T-helper 1 cell treated with Interleukin-12 subunit alpha and Interleukin-12 subunit beta and Interleukin-4 antibody, amounts not matched to agents 30 ng/mL and 1 ng/mL, for 36 hours (primary cell): ENCODE data around the gene POM121L2. TPM values are rescaled to one million over a fixed set of nuclear protein-coding genes. Genes with fewer than 3 reads are reported as not detected.

Experiments used
- intact Hi-C: fragments of 100-400 bp; cut with micrococcal nuclease; formaldehyde crosslinking; loops from one replicate; pipeline ENCODE4 v1.15.1; 2024
- total RNA-seq: library from RNA; stranded (reverse); gene quantifications from 2 replicates; pipeline ENCODE4 v1.2.3, GENCODE V29; 2022

Gene POM121L2
- not detected in 2 replicates for total RNA-seq

- intact Hi-C loops, result loop anchor here (1.0 to 2.0 kb wide), 9 partner anchors 124 to 590 kb away; no protein-coding TSS in a partner anchor
These were observed at the start of gene POM121L2 for GRCh38 chr6:27312146-27312949. Gene POM121L2, minus strand, starts transcription at chr6:27312273. Its CDS starts 103 bp downstream, at chr6:27312170.

DNA sequence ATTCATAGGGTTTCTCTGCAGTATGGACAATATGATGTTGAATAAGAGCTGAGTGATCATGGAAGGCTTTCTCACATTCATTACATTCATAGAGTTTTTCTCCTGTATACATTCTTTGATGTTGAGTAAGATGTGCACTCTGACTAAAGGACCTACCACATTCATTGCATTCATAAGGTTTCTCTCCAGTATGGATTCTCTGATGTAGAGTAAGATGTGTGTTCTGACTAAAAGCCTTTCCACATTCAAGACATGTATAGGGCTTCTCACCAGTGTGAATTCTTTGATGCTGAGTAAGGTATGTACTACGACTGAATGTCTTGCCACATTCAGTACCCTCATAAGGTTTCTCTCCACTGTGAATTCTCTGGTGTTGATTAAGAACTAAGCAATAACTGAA lies 47.2 kb upstream of the POM121L2 start:
- intact Hi-C loops, result no loop called here

GRCh38 chr6:27358786-27359185 lies 46.7 kb upstream of the POM121L2 start:
- intact Hi-C loops, result no loop called here

GRCh38 chr6:27352850-27353249 lies 40.8 kb upstream of the POM121L2 start:
- intact Hi-C loops, result no loop called here

- intact Hi-C loops, result no loop called here
These were observed 22.1 kb upstream of the POM121L2 start for GRCh38 chr6:27334141-27334540.

DNA sequence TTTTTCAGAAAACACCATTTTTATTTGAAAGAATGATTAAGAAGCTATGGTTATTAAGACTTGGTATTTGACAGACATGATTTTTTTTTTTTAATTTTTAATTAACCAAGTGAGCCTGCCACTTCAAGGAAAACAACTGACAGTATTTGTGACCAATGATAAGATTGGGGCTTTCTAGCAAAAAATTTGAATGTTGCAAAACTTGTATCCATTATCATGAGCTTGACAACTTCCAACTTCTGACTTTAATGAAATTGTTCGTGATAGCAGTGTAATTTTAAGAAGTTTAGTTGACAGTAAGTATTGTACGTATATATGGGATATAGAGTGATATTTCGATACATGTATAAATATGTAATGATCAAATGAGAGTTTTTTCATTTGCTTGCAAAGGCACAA lies 21.6 kb upstream of the POM121L2 start:
- intact Hi-C loops, result no loop called here

- intact Hi-C loops, result no loop called here
These were observed 20.9 kb upstream of the POM121L2 start for GRCh38 chr6:27332692-27333641.

DNA sequence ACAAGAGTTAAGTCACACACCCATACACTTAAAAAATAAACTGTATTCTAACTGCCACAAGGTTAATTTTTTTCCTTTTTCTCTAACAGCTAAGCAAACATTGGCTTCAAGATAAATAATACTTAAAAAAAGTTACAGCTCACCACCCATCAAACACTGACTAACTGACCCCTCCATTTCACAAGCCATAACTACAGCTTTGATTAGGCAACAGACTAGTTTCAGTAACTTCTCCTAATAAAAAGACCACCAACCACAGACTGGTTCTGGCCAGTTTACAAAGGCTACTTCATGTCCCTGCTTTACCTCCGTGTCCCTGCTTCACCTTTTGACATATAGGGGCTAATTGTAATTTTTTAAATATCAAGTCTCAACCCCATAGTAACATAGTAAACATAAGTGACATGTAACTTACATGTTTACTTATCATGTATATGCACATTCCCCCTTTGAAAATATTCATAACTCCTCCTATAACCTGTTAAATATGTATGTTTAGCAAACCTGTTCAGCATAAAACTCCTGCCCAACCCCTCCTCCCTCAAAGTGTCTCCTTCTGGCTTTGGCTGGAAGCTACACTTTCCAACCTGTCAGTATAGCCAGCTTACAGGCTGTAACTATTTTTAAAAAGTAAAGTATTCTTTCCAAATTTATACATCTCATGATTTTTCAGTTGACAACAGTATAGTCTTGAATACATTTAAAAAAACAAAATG lies 15.1 kb upstream of the POM121L2 start:
- intact Hi-C loops, result no loop called here

DNA sequence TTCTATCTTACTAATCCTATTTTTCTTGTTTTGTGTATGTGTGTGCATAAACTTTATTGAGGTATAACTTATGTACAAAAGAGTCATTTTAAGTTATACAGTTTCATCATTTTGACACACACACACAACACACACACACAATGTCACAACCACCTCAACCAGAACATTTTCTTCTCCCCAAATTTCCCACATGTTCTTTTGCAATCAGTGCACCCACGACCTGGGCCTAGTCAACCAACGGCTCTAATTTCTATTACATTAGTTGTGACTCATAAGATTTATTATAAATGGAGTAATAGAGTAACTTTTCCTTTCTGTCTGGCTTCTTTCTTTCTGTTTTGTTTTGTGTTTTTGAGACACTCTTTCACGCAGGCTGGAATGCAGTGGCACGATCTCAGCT lies 9.8 kb upstream of the POM121L2 start:
- intact Hi-C loops, result no loop called here

DNA sequence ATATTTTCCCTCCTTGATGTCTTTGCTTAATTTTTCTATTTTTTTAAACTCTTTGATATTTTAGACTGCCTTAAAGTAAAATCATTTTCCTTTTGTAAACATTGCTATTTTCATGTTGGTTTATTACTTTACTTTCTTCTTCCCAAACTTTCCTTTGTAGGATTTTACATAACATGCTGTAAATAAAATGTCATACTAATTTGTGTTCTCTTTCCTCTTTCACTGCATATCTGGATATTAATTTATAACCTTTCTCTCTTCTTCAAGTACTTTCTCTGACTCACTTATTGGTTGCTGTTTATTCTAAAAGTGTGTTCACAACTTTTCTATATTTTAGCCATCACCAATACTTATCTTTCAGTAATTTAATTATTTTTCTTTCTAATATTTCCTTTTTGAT lies 9.3 kb upstream of the POM121L2 start:
- intact Hi-C loops, result no loop called here

DNA sequence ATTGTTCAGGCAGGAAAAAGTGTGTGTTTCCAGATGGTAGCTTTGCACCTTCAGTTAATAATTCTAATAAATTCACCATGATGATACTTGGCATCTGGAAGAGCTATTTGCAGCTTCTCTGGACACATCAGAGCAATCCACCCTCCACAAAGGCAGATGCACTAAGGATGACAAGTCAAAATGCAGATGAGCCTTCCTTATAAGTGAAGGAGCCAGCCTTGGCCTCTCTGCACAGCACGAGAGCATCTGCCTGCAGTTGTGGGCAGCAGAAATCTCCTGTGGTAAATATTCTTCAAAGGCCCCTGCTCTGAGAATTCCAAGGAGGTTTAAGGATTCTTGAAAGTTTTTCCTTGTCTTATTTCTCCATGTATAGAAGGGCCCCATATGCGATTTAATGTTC lies 6.9 kb upstream of the POM121L2 start:
- intact Hi-C loops, result no loop called here

DNA sequence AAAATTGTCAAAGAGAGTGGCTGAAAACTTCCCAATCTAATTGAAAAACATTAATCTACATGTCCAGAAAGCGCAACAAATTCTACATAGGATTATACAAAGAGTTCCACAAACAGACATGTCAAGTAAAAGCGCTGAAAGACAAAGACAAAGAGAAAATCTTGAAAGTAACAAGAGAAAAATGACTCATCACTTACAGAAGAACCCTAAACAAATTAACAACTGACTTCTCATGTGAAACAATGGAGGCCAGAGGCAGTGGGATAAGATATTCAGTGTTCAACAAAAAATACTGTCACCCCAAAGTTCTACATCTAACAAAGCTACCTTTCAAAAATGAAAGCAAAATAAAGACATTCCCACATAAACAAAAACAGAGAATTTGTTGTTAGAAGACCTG lies 2.0 kb upstream of the POM121L2 start:
- intact Hi-C loops, result no loop called here

- intact Hi-C loops, result loop anchor here (1.0 to 2.0 kb wide), 10 partner anchors 125 to 590 kb away; no protein-coding TSS in a partner anchor
These were observed 838 bp upstream of the POM121L2 start for GRCh38 chr6:27312950-27313271.

- intact Hi-C loops, result loop anchor here (1.0 to 2.0 kb wide), 9 partner anchors 123 to 591 kb away; no protein-coding TSS in a partner anchor
These were observed 297 bp downstream of the POM121L2 start for GRCh38 chr6:27311806-27312145.

- intact Hi-C loops, result no loop called here
These were observed 8.3 kb downstream of the POM121L2 start for GRCh38 chr6:27303613-27304272.

DNA sequence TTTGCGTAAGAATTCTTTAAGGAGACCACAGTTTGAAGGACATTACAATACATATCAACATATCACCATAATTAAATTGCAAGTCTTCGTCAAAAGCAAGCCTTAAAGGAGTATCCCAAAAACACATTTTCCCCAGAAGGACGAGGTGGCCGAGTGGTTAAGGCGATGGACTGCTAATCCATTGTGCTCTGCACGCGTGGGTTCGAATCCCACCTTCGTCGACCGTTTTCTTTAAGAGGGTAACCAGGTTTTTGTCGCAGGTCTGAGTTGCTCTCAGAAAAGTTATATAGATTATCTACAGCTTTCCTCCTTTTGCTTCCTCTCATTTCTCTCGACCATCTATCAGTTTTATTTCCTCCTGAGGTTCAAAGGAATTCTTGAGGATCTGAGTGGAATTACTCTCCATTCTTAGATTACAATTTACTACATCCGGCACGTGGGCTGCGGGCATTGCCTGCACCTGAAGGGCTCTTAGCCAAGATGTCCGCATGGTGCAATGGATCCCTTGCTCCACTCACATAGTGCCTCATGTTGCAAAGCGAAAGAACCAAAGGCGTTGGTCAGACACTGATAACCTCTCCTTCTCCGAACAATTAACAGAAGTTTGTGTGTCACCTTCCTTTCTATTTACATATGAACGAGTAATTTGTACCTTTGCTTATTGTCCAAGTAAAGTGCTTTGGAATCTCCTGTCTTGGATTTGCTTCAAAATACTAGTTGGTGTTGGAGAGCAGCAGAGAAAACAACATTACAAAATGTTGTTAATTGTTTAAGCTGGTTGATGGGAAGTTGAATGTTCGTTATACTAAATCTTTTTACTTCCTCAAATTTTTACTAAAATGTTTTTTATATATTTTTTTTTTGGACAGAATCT lies 14.0 kb downstream of the POM121L2 start:
- intact Hi-C loops, result loop anchor here (5.0 kb wide), 3 partner anchors 61 to 1439 kb away; no protein-coding TSS in a partner anchor

- intact Hi-C loops, result loop anchor here (5.0 kb wide), 3 partner anchors 60 to 1440 kb away; no protein-coding TSS in a partner anchor
These were observed 14.6 kb downstream of the POM121L2 start for GRCh38 chr6:27297484-27297856.

DNA sequence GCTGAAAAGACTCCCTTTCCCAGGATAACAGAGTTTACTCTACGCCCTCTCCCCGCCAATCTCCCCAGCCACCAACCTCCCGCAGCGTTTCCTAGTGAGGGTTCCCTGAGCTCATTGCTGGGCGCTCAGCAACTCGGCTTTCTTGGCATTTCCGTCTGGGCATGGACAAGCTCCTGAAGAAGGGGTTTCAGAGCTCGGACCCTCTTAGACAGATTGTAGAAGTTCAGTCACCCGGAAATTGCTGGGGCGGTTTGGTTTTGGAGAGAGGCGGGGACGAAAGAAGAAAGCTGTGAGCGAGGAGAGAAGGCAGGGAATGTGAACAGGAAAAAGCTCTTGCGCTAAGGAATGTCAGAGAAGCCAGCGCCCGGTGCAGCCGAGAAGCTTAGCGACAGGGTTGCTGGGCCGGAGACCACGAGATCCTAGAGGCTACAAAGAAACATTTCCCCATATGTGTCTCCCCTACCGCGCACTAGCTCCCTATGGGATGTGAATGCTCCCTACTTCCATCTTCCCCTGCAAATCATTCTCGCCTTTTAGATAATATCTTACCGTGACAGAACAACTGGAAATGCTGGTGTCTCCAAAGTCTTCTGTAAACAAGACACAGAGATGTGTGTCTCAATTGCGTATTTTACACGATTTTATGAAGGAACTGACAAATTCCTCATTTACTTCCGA lies 15.8 kb downstream of the POM121L2 start:
- intact Hi-C loops, result loop anchor here (5.0 kb wide), 3 partner anchors 59 to 1441 kb away; no protein-coding TSS in a partner anchor
